GM21529 (cell line): Measurements from ENCODE around the gene CAPN11.
"Not testable (repeated sequence)": the region's sequence is repeated elsewhere in the genome, so short reads cannot be mapped to it uniquely, and the experiment has no call there.

ENCODE experiments used
- ATAC-seq: cut with Tn5 transposase; IDR thresholded peaks from one replicate; pipeline ENCODE4 v1.9.1; 2021; ENCODE audit not compliant: unreplicated experiment

The CAPN11 gene

GRCh38 chr6:44179648-44180047 is 21.0 kb downstream of the CAPN11 start:
- no peak for ATAC-seq

GRCh38 chr6:44180406-44180805 is 21.8 kb downstream of the CAPN11 start:
- ATAC-seq: no peak

GRCh38 chr6:44180886-44181285 is 22.3 kb downstream of the CAPN11 start:
- no peak for ATAC-seq

- not testable (repeated sequence) for ATAC-seq
Measured at GRCh38 chr6:44181784-44182183, 23.2 kb downstream of the CAPN11 start.

- no peak for ATAC-seq
Measured at GRCh38 chr6:44182911-44183390, 24.3 kb downstream of the CAPN11 start.

GRCh38 chr6:44183783-44184182 is 25.2 kb downstream of the CAPN11 start:
- no peak for ATAC-seq

- not testable (repeated sequence) for ATAC-seq
Measured at GRCh38 chr6:44185356-44185755, 26.7 kb downstream of the CAPN11 start.

GRCh38 chr6:44185953-44186634 is 27.5 kb downstream of the CAPN11 start:
- no peak for ATAC-seq

GRCh38 chr6:44186635-44187025 is 28.0 kb downstream of the CAPN11 start:
- ATAC-seq: no peak

GRCh38 chr6:44188819-44189218 is 30.2 kb downstream of the CAPN11 start:
- no peak for ATAC-seq

- no peak for ATAC-seq
Measured at GRCh38 chr6:44189257-44189656, 30.6 kb downstream of the CAPN11 start.

GRCh38 chr6:44190715-44191114 is 32.1 kb downstream of the CAPN11 start:
- ATAC-seq: peak; percentile 79

- ATAC-seq: no peak
Measured at GRCh38 chr6:44192428-44193041, 33.9 kb downstream of the CAPN11 start.

- no peak for ATAC-seq
Measured at GRCh38 chr6:44193307-44193910, 34.8 kb downstream of the CAPN11 start.

- no peak for ATAC-seq
Measured at GRCh38 chr6:44194326-44194725, 35.7 kb downstream of the CAPN11 start.

GRCh38 chr6:44196351-44196750 is 37.7 kb downstream of the CAPN11 start:
- not testable (repeated sequence) for ATAC-seq

- no peak for ATAC-seq
Measured at GRCh38 chr6:44198684-44199083, 40.1 kb downstream of the CAPN11 start.

GRCh38 chr6:44199883-44200282 is 41.3 kb downstream of the CAPN11 start:
- ATAC-seq: no peak

- ATAC-seq: no peak
Measured at GRCh38 chr6:44201200-44201599, 42.6 kb downstream of the CAPN11 start.

GRCh38 chr6:44201638-44202303 is 43.2 kb downstream of the CAPN11 start:
- no peak for ATAC-seq

GRCh38 chr6:44202332-44202971 is 43.8 kb downstream of the CAPN11 start:
- ATAC-seq: no peak
